ENCODE measurements around the gene FXR2.

Gene FXR2

DNA sequence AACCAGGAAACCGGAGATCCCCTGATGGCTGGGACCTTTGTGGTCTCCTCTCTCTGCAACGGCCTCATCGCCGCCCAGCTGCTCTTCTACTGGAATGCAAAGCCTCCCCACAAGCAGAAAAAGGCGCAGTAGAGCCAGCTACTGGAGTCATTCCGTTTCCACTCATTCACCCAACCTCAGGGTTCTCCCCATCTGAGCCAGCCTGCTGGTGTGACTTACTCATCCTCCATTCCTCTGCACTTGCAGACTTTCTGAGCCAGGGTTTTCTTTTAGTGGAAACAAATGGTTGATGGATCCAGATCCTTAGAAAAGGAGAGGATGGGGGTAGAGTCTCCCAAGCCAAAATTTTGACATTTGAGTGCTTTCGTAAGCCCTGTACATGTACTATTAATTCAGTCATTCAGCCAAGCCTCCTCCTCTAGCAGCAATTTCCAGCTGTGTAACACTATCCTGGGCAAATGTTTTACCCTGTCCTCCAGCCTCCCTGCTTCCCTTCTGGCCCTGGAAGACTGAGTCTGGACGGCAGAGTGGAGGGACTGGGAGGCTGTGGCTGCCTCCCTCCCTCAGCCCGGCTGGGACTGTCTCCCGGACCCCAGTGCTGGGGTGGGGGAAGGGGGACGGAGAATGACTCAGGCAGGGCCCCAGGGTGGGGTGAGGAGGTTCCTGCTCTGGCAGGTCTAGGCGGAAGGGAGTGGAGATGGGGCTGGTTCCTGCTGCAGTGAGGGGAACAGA is 27.1 kb downstream of the FXR2 start:
- peak; percentile 95 for DNase-seq (ENCODE audit: low read depth)

DNA sequence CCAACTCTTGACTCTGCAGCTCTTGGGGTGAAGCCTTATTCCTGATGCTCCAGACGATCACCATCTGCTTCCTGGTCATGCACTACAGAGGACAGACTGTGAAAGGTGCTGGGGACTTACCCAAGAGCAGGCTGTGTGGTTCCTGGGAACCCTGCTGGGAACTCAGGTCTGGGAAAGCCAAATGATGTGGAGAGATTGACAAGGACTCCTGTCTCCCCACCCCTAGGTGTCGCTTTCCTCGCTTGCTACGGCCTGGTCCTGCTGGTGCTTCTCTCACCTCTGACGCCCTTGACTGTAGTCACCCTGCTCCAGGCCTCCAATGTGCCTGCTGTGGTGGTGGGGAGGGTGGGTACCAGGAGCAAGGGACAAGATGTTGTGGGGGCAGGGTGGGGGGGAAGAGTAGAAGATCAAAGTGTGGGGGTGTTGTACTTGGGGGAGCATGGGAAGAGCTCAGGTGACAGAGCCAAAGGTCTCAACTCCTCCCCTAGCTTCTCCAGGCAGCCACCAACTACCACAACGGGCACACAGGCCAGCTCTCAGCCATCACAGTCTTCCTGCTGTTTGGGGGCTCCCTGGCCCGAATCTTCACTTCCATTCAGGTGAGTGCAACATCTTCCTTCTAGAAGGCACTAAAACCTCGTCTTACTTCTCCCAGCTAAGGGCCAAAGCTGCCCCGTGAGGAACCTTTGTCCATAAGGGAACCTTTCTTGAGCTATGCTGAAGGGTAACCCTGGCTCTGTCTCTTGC is 27.9 kb downstream of the FXR2 start:
- DNase-seq (ENCODE audit: low read depth) = no peak

DNA sequence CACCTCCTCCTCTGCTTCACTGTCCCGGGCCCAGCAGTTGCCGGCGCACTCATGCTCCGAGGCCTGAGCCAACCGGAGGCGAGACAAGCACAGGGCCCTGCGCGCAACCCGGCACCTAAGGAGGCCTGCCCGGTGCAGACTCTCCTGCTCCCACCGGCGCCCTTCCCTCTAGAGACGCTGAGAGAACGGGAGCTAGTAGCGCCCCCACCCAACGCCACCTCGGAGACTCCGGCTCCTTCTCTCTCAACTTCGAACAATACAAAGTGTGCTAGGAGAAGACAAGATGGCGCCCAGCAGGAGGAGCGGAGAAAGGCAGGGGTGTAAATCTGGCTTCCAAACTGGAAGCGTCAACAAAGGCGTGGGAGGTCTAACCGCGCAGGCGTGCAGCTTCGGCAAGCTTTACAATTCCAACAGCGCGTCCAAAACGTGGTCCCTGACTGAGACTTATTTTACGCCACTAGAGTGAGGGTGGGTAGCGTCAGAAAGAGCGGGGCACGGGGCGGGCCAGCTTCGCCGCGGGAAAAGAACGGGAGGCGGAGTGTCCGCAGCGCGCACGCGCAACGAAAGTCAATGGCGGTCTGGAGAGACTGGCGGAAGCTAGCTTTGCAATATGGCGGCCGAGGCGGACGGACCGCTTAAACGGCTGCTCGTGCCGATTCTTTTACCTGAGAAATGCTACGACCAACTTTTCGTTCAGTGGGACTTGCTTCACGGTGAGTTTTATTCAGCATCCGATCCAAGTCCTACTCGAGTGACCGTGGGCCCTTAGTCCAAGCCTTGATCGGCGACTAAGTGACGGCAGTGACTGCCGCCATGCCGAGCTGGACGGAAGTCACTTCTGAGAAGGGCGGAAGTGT is 31.2 kb downstream of the FXR2 start, which contains the start of gene MPDU1:
Gene MPDU1, plus strand, starts transcription at position 600 of the 857 bp plus-strand sequence. Its CDS starts 11 bp downstream, at position 611.
- peak; percentile 97 for DNase-seq (ENCODE audit: low read depth)

DNA sequence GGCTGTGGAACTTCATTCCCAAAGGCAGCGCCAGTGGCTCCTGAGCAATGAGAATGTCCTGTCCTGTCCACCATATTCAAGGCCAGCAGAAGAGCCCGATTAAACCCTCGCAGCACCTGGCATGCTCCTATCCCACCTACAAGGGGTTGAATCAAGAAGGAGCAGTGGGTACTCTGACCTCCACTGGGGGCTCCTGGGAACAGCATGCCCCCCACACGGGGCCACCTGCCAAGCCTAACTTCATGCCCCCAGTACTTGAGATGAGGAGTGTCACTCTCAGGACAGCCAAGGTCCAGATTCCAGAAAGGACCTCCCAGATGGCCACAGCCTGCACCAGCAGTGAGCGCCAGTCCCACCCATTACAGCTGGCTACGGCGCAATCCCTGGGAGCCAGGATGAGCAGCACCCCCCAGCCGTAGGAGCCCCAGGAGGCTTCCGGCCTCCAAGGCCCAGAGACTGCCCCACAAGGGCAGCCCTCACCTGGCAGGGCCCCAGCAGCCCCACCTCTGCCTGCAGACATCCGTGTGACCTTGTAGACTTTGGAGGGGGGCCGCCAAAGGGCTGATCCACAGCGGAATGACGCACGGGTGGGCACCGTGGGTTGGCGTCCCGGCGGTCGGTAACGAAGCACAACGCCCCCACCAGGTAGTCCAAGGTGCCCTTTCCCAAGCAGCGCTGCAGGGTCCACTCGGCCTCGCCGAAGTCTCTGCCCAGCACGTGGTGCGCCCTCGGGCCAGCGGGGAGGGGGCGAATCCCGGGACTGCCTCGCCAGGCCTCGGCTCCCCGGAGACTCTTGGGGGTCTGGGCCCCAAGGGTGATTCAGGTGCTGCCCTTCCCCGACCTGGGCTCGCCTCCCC is 32.1 kb downstream of the FXR2 start:
- DNase-seq (ENCODE audit: low read depth) = no peak

DNA sequence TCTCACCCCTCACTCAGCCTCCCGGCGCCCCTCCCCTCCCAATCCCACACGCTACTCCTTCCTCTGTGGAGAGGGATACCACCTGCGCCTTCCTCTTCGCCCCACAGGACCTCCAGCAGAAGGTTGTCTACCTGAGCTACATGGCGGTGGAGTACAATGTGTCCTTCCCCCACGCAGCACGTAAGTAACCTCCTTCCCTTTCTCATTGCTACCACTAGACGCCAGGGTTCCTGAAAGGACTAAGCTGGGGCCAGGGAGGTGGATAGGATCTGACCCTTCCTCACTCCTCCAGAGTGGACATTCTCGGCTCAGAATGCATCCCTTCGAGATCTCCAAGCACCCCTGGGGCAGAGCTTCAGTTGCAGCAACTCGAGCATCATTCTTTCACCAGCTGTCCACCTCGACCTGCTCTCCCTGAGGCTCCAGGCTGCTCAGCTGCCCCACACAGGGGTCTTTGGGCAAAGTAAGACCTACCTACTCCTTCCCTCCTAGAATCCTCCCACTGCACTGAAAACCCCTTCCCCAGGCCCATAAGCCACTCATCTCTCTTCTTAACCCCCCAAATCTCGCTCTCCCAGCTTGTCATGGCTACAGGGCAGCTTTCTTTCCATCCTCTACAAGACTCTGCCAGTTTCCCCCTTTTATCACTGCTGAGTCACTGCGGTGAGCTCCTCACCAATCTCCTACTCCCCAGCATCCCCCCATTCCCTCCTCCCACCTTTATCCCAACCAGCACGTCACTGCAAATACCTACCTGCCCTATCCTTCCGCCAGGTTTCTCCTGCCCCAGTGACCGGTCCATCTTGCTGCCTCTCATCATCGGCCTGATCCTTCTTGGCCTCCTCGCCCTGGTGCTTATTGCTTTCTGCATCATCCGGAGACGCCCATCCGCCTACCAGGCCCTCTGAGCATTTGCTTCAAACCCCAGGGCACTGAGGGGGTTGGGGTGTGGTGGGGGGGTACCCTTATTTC is 33.8 kb downstream of the FXR2 start:
- DNase-seq (ENCODE audit: low read depth) = no peak

DNA sequence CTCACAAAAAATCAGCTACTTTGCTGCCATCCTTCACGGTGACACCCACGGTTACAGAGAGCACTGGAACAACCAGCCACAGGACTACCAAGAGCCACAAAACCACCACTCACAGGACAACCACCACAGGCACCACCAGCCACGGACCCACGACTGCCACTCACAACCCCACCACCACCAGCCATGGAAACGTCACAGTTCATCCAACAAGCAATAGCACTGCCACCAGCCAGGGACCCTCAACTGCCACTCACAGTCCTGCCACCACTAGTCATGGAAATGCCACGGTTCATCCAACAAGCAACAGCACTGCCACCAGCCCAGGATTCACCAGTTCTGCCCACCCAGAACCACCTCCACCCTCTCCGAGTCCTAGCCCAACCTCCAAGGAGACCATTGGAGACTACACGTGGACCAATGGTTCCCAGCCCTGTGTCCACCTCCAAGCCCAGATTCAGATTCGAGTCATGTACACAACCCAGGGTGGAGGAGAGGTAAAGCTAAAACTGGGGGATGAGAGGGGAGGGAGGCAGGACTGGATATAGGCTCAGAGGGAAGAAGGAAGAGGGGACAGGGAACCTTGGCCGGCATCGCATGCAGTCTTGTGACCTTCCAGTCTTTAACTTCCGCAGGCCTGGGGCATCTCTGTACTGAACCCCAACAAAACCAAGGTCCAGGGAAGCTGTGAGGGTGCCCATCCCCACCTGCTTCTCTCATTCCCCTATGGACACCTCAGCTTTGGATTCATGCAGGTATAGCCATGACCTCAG is 34.7 kb downstream of the FXR2 start:
- no peak for DNase-seq (ENCODE audit: low read depth)

DNA sequence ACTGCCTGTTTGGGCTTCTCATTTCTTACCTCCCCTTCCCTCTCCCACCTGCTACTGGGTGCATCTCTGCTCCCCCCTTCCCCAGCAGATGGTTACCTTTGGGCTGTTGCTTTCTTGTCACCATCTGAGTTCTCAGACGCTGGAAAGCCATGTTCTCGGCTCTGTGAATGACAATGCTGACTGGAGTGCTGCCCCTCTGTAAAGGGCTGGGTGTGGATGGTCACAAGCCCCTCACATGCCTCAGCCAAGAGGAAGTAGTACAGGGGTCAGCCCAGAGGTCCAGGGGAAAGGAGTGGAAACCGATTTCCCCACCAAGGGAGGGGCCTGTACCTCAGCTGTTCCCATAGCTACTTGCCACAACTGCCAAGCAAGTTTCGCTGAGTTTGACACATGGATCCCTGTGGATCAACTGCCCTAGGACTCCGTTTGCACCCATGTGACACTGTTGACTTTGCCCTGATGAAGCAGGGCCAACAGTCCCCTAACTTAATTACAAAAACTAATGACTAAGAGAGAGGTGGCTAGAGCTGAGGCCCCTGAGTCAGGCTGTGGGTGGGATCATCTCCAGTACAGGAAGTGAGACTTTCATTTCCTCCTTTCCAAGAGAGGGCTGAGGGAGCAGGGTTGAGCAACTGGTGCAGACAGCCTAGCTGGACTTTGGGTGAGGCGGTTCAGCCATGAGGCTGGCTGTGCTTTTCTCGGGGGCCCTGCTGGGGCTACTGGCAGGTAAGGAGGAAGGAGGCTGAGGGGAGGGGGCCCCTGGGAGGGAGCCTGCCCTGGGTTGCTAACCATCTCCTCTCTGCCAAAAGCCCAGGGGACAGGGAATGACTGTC is 35.5 kb downstream of the FXR2 start, which contains the start of gene CD68:
Gene CD68, plus strand, starts transcription at position 638 of the 833 bp plus-strand sequence. Its CDS starts 40 bp downstream, at position 678.
- peak; percentile 91 for DNase-seq (ENCODE audit: low read depth)

DNA sequence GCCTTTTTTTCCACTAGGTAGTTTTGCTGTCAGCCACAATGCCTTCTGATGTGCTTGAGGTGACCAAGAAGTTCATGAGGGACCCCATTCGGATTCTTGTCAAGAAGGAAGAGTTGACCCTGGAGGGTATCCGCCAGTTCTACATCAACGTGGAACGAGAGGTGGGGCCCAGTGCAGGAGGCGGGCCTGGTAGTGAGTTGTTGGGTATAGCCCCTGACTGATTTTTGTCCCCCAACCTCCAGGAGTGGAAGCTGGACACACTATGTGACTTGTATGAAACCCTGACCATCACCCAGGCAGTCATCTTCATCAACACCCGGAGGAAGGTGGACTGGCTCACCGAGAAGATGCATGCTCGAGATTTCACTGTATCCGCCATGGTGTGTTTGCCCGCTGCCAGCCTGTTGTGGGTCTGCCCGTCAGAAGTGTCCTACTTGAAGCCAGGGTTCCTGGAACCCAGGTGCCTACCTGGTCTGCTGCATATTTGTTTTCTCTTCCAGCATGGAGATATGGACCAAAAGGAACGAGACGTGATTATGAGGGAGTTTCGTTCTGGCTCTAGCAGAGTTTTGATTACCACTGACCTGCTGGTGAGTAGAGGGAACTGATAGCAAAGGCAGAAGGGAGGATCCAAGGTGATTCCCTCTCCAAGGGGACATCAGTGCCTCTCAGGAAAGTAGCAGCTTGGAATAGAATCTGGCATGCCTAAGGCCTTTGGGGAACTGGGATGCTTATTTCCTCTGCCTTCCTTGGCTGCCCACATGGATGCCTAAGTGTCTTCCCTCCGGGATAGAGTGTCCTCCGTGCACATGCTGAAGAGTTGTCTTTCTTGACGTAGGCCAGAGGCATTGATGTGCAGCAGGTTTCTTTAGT is 37.1 kb downstream of the FXR2 start:
- no peak for DNase-seq (ENCODE audit: low read depth)

DNA sequence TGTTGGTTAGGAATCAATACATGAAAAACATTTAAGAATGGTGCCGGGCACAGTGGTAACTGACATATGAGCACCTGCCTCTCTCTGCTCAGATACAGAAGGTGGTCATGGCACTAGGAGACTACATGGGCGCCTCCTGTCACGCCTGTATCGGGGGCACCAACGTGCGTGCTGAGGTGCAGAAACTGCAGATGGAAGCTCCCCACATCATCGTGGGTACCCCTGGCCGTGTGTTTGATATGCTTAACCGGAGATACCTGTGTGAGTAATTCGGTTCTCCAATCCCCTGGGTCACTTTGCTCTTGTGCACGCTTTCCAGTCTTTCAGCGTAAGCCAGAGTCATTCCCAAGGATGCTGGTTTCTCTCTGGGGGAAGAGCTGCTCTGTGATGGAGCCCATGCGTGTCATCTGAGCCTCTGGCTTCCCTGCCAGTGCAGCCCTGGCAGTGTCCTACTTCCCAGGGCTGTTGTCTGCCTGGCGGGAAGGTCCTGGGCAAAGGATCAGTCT is 38.2 kb downstream of the FXR2 start:
- DNase-seq (ENCODE audit: low read depth) = no peak

DNA sequence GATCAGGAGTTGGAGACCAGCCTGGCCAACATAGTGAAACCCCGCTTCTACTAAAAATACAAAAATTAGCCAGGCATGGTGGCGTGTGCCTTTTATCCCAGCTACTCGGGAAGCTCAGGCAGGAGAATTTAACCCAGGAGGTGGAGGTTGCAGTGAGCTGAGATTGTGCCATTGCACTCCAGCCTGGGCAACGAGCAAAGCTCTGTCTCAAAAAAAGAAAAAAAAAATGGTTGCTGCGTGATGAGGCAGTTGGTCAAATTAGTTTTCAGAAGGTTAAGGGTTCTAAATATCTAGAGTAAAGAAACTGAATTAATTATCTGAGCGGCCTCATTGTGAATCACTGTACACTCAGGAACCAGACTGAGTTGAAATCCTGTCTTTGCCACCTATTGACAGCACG is 38.7 kb downstream of the FXR2 start:
- DNase-seq (ENCODE audit: low read depth) = no peak

DNA sequence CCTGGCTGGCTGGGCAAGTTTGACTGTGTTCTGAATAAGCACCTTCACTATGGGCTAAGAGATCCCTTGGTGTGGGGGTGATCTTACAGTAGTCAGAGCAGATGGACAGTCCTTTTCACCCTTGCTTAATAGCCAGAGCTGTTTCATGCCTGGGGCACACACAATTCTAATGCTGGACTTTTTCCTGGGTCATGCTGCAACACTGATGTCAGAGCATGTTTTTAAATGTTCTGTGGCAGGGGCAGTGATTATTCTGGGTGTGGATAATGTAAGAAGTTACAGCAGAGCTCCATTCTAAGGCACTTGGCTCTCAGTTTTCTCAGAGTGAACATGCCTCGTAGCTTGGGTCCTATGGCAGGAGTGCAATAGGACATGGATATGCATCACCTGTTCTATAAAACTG is 39.2 kb downstream of the FXR2 start:
- DNase-seq (ENCODE audit: low read depth) = no peak

DNA sequence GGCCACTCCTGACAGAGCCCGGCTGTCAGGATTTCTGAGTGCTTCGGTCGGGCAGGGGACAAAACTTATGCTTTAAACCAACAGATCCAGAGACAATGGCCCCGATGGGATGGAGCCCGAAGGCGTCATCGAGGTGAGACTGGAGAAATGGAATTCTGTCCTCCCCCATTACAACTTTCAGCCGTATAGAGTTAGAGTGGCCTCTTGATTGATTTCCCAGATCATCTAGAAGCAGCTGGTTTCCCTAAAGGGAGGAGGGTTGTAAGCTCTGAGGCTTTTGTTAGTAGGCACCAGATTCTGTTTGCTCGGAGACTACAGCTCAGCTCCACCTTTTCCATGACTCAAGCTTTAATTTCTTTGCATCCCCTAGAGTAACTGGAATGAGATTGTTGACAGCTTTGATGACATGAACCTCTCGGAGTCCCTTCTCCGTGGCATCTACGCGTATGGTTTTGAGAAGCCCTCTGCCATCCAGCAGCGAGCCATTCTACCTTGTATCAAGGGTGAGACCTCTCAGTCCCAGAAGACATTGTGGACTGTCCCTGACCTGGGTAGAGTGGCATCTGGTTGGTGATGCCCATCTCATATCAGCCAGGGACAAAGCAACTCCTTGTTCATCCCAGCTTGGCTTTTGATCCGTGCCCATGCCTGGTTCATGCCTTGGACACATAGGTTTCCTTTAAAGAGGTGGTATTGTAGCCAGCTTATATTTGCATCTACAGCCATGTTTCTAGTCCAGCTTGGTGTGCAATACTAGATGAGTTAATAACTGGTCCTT is 40.3 kb downstream of the FXR2 start:
- DNase-seq (ENCODE audit: low read depth) = no peak

DNA sequence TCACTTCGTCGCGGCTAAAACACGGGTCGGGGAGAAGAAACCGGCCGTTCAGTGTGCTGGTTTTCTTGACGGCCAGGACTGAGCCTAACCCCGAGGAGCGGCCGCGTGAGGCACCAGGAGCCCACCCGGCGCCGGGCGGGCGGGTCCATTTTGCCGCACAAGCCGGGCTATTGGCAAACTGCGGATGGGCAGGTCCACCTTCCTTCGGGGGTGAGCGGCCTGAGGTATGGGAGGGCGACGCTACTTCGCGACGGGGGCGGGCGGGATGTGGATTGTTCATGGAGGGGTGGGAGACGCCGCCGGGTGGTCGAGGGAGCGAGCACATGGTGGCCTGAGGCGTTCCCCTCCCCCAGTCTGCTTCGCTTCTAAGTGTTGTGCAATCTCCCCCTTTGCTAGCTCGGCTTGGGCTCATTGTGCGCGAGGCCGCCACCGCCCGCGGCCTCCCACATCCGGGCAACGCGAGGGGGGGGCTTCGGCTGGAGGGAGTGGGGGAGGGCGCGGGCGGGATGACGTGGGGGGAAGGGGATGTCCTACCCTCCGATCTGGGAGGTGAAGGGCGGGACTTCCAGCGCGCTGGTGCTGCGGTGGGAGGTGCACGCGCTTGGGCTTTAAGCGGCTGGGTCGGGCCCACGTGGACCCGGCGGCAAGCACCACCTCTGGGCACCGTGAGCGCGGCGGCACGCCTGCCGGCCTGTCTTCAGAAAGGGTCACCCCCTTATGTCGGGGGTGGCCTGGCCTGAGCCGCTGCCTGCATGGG is 41.2 kb downstream of the FXR2 start:
- DNase-seq (ENCODE audit: low read depth) = peak; percentile 94

DNA sequence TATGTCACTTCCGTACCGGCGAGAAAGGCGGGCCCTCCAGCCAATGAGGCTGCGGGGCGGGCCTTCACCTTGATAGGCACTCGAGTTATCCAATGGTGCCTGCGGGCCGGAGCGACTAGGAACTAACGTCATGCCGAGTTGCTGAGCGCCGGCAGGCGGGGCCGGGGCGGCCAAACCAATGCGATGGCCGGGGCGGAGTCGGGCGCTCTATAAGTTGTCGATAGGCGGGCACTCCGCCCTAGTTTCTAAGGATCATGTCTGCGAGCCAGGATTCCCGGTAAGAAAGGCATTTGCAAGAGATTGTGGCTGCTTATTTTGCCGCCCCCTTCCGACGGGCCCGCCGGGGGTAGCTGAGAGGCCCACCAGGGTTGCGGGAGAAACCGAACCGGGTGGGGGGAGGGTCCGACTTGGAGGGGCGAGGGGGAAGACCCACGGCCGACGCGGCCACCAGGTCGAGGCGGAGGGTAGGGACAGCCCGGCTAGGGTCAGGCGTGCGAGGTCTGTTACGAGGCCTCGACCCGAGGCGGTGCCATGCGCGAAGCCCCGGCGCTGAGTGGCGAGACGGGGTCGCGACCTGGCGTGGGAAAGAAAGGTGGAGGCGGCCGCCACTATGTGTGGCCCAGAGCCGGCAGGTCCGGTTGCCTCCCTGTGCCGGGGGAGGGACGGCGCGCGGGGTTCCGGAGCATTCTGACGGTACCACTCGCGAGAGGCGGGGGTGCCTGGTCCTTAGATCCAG is 41.9 kb downstream of the FXR2 start:
- peak; percentile 99 for DNase-seq (ENCODE audit: low read depth)

DNA sequence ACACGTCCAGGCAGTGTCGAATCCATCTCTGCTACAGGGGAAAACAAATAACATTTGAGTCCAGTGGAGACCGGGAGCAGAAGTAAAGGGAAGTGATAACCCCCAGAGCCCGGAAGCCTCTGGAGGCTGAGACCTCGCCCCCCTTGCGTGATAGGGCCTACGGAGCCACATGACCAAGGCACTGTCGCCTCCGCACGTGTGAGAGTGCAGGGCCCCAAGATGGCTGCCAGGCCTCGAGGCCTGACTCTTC is 42.4 kb downstream of the FXR2 start:
- no peak for DNase-seq (ENCODE audit: low read depth)

Data from fibroblast of gingiva (primary cell).